Epithelial cell of esophagus (primary cell): ENCODE results near the gene ZCWPW1.
A peak's percentile ranks its signal among the peaks of the same experiment; 100 is the strongest.

Experiments used
- DNase-seq: peaks from one replicate; pipeline ENCODE4 v3.0.0; 2010; ENCODE audit warnings: low read depth
- H3K4me3 ChIP-seq: 2 replicates; pipeline ENCODE4 v1.5.1; 2011; ENCODE audit warnings: mild to moderate bottlenecking, low read length, control low read depth
- TF ChIP-seq, protein P1 (sequence below): IDR thresholded peaks from 2 replicates; pipeline ENCODE4 v1.5.1; 2011; ENCODE audit warnings: low read depth, mild to moderate bottlenecking, low read length, control low read depth, inconsistent platforms; ENCODE audit not compliant: insufficient read depth; ENCODE audit errors: missing control alignments

ZCWPW1 gene

DNA sequence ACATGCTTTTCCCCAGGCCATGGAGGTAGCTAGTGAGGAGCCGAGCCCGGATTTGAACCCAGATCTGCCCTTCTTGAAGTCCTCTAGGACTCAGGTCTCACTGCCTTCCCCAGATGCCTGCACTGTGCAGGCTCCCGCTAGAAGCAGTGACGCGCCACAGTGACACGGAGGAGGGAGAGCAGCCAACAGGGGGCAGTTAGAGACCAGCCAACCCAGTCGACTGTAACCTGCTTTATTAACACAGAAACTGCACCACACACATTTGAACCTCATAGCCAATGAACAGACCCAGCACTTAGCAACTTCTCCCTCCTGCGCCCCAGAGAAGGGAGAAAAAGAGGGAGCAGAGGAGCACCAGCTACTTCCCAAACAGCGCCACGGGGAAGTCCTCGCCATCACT lies 27.8 kb downstream of the ZCWPW1 start:
- TF ChIP-seq, protein P1, sequence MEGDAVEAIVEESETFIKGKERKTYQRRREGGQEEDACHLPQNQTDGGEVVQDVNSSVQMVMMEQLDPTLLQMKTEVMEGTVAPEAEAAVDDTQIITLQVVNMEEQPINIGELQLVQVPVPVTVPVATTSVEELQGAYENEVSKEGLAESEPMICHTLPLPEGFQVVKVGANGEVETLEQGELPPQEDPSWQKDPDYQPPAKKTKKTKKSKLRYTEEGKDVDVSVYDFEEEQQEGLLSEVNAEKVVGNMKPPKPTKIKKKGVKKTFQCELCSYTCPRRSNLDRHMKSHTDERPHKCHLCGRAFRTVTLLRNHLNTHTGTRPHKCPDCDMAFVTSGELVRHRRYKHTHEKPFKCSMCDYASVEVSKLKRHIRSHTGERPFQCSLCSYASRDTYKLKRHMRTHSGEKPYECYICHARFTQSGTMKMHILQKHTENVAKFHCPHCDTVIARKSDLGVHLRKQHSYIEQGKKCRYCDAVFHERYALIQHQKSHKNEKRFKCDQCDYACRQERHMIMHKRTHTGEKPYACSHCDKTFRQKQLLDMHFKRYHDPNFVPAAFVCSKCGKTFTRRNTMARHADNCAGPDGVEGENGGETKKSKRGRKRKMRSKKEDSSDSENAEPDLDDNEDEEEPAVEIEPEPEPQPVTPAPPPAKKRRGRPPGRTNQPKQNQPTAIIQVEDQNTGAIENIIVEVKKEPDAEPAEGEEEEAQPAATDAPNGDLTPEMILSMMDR, result no peak

DNA sequence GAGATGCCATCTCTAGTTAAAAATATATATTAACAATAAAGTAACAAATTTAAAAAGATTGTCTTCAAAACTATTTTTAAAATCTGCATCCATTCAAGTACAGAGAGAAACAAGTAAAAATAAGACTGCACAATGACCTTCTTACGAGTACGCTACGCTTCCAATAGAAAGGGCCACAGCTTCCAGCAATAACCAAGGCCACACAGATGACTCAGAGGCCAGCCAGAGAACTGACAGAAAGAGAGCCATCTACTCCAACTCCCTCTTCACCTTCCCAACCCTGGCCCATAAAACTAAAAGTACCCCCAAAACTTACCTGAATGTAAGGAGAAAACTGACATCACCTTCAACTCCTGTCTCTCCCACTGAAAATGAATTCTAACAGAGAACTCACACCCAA lies 28.5 kb downstream of the ZCWPW1 start:
- TF ChIP-seq, protein P1, result no peak
- no peak for DNase-seq
- no peak overlapping the region for H3K4me3 ChIP-seq

More for the DNA sequence above, 27.8 kb downstream of the ZCWPW1 start:
- peak; percentile 9 for DNase-seq
- no peak overlapping the region for H3K4me3 ChIP-seq

DNA sequence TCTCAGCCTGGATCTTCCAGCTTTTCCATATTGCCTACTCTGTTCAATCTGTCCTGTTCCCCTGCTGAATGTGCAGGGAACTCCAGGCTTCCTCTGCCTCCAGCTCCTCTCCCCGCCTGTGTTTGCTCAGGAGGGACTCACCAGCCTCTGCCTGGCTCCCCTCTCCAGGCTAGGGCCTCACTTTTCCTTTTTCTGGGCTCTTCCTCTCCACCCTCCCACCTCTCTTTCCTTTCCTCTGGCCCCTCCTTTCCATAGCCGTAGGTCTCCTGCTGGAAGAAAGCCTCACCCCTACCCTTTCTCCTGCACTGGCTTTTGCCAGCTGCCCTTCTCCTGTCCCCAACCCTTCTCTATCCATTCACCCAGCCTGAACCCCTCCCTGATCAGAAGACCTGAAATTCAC lies 30.3 kb downstream of the ZCWPW1 start:
- H3K4me3 ChIP-seq, result no peak overlapping the region
- TF ChIP-seq, protein P1, result no peak
- no peak for DNase-seq

DNA sequence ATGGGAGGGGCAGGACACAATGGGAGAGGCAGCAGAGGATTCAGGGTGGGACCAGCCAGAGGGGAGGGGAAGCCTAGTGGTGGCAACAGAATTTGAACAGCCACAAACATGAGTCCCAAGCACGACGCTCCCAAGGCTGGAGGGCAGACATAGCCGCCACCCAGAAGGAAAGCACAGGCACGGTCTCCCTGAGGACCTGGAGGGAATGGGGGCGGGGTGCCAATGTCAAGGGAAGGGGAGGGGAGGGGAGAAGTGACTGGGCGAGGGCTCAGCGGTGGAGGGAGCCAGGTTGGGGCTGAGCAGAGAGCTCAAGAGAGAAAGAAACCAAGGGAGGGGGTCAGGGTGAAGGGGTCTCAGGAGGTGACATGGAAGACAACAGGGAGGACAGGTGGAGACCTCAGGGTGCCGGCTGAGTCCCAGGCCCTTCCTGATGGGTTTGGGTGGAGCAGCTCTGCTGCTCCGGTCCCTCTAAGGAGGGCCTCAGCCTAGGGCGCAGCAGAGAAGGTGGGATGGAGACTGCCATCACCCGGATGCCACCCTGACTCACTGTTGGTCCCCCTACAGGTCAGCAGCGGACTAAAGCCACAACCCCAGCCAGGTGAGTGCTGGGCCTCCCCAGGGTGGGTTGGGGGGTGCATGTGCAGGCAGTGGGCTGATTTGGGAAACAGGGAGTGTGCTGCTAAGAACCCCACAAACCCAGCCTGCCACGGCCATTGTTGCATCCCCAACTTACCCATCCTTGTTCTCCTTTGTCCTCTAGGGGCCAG lies 31.0 kb downstream of the ZCWPW1 start:
- DNase-seq, result no peak
- TF ChIP-seq, protein P1, result no peak
- no peak overlapping the region for H3K4me3 ChIP-seq

DNA sequence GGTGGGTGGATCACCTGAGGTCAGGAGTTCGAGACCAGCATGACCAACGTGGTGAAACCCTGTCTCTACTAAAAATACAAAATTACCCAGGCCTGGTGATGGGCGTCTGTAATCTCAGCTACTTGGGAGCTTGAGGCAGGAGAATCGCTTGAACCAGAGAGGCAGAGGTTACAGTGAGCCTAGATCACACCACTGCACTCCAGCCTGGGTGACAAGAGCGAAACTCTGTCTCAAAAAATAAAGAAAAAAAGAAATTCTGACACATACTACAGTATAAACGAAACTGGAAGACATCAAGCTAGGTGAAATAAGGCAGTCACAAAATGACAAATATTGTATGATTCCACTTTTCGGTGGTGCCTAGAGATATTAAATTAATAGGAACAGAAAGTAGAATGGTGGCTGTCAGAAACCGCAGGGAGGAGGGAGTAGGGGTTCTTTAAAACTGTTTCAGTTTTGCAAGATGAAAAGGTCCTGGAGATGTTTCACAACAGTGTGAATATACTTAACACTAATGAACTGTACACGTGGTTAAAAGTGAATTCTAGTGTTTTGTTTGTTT lies 32.0 kb downstream of the ZCWPW1 start:
- H3K4me3 ChIP-seq, result no peak overlapping the region
- DNase-seq, result no peak
- TF ChIP-seq, protein P1, result no peak

DNA sequence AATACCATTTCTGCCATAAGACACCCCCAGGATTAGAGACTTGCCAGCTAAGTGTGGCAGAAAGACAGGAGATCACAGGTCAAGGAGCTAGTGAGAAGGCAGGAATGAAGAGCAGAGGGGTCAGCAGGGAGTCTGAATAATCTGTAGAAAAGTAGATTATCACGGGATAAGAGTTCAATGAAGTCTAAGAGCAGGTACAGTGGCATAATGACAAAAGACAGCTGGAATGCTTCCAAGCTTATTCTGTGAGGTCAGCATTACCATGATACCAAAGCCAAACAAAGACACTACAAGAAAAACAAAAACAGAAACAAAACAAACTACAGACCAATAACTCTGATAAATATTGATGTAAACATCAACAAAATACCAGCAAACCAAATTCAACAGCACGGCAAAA lies 34.4 kb downstream of the ZCWPW1 start:
- TF ChIP-seq, protein P1, result no peak
- no peak overlapping the region for H3K4me3 ChIP-seq
- DNase-seq, result no peak
